MV-4-11 (cell line): Measurements from ENCODE around the gene PCP2.
A peak's percentile ranks its signal among the peaks of the same experiment; 100 is the strongest.

Experiments
- DNase-seq: peaks from one replicate; lab custom pipeline; 2025; lab: John Stamatoyannopoulos, UW

Gene PCP2

DNA sequence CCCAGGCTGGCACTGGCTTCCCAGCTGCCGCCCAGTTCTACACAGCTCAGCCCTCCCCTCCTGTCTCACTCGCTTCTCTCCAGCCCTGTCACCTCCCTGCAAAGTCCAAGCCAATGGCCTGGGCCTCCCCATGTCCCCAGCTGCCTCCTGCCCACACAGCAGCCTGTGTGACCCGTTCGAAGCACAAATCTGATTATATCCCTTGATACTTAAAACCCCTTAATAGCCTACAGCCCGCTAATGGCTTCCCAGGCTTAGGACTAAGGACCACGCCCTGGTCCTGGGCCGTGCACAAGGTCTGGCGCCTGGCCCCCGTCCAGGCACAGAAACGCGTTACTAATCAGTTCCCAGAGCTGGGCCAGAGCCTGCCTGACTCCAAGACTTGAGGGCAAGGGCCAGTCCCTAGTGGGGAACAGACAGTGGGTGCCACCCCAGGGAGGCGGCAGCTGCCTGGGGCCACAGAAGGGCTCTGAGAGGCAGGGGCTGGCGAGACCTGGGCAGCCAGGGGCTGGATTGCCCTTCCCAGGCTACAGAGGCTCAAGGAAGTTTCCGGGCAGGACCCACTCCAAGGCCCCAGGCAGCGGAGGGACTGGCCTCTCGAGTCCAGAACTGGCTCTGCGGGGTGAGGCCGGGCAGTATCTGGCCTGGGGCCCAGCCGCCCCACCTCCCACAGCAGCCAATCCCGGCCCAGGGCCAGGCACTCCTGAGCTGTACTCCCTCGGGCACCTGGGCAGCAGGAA, 14.6 kb downstream of the PCP2 start:
- no peak for DNase-seq

DNA sequence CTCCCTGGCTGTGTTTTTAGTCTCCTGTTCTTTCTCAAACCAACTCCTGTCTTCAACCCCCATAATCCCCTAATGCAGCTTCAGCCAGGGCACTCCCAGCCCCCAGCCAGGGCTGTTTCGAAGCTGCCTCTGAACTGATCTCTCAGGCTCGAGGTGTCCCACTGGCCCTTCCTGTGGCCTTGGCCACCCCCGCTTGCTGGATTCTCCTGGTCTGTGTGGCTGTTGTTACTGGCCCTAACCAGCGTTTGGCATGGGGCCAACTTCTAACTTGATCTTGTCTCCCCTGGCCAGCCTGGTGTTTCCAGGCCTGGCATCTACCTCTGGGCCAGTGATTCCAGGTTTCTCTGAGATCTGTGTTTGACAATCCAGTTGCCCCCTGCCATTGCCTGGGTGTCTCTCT, 15.2 kb downstream of the PCP2 start:
- DNase-seq: no peak

DNA sequence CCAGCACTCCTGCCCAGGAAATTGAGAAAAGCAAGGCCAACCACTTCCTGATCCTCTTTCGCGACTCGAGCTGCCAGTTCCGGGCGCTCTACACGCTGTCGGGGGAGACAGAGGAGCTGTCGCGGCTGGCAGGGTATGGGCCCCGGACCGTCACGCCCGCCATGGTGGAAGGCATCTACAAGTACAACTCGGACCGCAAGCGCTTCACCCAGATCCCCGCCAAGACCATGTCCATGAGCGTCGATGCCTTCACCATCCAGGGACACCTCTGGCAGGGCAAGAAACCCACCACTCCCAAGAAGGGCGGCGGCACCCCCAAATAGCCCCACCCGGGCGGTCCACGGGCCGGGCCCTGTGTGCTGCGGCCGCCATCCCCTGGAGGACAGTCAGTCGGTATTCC, 15.8 kb downstream of the PCP2 start:
- DNase-seq: no peak

DNA sequence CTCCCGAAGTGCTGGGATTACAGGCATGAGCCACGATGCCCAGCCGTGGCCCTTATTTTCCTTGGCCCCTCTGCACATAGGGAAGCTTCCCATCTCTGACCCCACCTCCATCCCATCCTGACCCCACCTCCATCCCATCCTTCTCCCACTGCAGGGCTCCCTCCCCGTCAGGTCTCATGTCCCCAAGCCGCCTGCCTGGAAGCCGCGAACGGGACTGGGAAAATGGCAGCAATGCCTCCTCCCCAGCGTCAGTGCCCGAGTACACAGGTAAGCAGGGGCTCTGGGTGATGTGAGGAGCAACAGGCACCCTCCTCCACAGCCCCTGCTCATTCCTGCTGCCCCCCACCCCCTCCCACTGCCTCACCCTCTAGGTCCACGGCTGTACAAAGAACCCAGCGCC, 16.3 kb downstream of the PCP2 start:
- no peak for DNase-seq

DNA sequence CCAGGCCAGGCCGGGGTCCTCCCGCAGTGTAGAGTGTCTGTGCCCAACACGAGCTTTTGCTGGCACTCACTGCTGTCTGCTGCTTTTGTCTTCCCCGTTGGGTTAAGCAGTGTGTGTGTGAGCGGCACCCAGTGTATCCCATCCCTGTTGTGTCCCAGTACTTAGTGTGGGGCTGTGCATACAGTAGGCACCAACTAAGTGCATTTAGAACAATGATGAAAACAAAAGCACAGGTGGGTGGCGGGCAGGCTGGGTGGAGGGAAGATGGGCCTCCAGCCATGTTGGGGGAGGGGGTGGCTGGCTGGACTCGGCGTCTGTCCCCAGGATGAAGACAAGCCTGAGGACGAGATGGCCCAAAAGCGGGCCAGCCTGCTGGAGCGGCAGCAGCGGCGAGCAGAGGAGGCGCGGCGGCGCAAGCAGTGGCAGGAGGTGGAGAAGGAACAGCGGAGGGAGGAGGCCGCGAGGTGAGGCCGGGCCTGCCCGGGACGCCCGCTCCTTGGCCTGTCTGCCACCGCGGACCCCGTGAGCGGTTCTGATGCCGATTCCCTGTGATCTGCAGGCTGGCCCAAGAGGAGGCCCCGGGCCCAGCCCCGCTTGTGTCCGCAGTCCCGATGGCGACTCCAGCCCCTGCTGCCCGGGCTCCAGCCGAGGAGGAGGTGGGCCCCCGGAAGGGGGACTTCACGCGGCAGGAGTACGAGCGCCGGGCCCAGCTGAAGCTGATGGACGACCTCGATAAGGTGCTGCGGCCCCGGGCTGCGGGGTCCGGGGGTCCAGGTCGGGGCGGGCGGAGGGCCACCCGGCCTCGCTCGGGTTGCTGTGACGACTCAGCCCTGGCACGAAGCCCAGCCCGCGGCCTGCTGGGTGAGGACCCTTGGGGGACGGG, 18.4 kb downstream of the PCP2 start:
- DNase-seq: no peak

DNA sequence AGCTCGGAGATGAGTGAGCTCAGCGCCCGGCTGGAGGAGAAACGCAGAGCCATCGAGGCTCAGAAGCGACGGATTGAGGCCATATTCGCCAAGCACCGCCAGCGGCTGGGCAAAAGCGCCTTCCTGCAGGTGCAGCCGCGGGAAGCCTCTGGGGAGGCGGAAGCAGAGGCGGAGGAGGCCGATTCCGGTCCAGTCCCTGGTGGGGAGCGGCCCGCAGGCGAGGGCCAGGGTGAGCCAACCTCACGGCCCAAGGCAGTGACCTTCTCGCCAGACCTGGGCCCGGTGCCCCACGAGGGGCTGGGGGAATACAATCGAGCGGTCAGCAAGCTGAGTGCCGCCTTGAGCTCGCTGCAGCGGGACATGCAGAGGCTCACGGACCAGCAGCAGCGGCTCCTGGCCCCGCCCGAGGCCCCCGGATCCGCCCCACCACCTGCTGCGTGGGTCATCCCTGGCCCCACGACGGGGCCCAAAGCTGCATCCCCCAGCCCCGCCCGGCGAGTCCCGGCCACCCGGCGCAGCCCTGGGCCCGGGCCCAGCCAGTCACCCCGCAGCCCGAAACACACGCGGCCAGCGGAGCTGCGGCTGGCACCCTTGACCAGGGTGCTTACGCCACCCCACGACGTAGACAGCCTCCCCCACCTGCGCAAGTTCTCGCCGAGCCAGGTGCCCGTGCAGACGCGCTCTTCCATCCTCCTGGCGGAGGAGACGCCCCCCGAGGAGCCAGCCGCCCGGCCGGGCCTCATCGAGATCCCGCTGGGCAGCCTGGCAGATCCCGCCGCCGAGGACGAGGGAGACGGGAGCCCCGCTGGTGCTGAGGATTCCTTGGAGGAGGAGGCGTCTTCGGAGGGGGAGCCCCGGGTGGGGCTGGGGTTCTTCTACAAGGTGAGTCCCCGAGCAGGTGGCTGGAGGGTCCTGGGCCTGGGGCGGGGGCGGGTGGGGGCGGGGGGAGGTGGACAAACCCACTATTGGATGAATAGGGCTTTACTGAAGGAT, 20.9 kb downstream of the PCP2 start:
- no peak for DNase-seq

DNA sequence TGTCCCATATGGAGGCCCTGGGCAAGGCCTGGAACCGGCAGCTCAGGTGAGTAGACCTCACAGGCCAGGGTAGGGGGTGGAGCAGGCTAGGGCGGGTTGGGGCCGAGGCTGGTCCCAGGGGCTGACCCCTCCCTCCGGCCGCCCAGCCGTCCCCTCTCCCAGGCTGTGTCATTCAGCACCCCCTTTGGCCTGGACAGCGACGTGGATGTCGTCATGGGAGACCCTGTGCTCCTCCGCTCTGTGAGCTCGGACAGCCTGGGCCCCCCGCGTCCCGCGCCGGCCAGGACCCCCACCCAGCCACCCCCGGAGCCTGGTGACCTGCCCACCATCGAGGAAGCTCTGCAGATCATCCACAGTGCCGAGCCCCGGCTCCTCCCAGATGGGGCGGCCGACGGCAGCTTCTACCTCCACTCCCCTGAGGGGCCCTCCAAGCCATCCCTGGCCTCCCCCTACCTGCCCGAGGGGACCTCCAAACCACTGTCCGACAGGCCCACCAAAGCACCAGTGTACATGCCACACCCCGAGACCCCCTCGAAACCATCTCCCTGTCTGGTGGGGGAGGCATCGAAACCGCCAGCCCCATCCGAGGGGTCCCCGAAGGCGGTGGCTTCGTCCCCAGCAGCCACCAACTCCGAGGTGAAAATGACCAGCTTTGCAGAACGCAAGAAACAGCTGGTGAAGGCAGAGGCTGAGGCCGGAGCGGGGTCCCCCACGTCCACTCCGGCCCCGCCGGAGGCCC, 21.8 kb downstream of the PCP2 start:
- DNase-seq: no peak

DNA sequence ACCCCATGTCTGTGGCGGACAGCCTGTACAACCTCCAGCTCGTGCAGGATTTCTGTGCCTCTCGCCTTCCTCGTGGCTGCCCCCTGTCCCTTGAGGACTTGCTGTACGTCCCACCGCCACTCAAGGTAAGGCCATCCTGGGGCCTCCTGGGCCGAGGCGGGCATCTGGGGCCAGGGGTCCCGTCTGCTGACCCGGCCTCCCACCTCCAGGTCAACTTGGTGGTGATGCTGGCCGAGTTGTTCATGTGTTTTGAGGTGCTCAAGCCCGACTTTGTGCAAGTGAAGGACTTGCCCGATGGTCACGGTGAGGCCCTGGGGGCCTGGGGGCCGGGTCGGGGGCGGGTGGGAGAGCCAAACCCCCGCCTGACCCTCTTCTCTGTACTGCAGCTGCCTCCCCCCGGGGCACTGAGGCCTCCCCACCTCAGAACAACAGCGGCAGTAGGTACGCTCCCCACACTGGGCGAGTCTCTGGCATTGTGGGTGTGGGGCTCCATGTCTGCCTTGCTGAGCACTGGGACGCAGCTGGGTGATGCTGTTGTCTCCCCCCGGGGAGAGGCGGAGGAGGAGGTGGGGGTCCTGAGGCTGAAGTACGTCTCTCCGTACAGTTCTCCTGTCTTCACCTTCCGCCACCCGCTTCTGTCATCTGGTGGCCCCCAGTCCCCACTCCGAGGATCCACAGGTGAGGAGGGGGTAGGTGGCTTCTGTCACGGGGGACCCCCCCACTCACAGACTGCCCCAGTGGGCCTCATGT, 22.9 kb downstream of the PCP2 start:
- no peak for DNase-seq

DNA sequence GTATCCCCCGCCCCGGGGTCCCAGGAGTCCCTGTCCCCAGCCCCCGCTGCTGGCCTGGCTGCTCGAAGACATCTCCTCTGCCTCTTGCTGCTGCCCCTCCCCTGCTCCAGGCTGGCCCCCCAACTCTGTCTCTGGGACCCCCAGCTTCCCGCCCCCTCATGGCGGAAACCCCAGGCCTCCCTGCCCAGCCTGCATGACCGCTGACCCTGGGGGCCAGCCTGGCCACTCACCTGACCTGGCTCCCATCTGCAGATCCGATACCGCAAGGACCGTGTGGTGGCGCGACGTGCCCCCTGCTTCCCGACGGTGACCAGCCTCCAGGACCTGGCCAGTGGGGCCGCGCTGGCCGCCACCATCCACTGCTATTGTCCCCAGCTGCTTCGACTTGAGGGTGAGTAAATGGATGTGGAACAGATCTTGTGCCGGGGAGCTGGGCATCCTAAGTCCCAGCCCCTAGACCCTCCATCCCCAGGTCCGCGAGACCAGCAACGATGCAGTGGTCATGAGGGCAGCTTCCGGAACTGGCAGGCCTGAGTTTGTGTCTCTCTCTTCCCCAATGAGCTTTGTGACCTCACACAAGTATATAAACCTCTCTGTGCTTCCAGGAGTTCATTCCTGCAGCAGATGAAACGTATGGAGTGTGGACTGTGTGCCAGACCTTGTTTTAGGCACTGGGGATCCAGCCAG, 25.5 kb downstream of the PCP2 start:
- no peak for DNase-seq

DNA sequence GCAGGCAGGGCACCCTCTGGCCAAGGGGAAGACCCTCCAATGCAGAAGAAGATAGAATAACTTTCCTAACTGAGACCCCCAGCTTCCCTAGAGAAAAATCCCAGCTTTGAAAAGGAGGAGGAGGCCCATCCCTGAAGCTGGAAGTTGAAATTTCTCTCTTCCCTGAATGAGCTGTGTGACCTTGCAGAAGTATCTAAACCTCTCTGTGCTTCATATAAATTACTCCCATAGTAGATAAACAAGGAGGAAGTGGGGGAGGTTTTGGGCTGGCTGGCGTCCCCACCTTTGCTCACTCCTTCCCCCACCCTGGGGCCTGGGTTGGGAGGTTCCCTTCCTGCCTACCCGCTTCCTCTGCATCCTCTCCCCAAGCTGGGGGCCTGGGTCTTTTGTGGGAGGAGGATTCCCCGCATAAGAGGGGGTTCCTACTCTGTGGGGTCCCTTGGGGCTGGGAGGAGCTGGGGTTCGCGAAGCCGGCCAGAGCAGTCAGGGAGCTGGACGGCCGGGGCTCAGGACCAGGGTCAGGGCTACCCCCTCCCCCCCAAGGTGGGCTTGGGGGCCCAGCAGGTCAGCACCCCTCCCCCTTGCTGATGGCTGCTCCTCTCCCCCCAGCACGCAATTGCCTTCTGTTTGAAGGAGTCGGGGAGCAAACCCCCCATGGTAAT, 26.2 kb downstream of the PCP2 start:
- no peak for DNase-seq

DNA sequence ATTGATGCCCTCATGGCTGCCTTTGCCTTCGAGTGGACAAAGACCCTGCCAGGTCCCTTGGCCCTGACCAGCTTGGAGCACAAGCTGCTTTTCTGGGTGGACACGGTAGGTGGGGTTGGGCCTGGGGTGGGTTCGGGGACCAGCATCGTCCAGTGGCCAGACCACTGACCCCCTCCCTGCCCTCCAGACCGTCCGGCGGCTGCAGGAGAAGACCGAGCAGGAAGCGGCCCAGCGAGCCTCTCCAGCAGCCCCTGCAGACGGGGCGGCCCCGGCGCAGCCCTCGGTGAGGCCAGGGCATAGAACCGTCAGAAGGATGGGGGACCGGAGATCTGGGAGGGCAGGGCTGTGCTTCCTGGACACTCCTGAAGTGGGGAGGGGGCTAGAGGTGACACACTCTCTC, 27.2 kb downstream of the PCP2 start:
- DNase-seq: no peak

DNA sequence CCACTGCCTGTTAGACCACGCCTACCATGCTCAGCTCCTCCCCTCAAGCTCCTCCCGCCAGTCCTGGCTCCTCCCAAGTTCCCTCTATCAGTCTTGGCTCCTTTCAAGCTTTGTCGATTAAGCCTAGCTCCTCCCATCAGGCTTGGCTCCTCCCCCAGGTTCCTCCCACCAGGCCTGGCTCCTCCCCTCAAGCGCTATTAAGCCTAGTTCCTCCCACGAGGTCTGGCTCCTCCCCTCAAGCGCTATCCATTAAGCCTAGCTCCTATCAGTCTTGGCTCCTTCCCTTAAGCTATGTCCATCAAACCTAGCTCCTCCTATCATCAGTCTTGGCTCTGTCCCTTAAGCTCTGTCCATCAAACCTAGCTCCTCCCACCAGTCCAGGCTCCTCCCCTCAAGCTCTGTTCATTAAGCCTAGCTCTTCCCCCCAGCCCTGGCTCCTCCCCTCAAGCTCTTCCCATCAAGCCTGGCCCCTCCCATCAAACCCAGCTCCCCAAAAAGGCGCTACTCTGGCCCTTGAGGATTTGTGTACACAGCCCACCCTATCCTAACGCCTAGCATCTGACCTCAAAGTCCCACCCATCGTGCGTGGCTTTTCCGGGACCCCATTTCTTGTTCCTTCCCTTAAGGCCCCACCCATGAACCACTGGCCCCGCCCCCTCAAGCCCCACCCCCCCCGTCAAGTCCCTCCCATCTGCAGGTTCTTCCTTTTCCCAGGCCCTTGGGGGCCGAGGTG, 27.9 kb downstream of the PCP2 start:
- peak; percentile 75 for DNase-seq

DNA sequence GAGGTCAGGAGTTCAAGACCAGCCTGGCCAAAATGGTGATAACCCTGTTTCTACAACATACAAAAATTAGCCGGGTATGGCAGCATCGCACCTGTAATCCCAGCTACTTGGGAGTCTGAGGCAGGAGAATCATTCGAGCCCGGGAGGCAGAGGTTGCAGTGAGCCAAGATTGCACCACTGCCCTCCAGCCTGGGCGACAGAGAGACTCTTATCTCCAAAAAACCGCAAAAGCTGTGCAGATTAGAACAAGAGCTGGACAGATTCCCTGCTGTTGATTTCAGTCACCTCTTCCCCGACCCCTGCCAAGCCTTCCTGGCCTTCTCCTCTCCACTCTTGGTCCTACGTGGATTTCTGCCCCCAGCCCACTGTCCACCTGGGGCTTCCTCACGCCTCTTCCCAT, 29.6 kb downstream of the PCP2 start:
- no peak for DNase-seq

DNA sequence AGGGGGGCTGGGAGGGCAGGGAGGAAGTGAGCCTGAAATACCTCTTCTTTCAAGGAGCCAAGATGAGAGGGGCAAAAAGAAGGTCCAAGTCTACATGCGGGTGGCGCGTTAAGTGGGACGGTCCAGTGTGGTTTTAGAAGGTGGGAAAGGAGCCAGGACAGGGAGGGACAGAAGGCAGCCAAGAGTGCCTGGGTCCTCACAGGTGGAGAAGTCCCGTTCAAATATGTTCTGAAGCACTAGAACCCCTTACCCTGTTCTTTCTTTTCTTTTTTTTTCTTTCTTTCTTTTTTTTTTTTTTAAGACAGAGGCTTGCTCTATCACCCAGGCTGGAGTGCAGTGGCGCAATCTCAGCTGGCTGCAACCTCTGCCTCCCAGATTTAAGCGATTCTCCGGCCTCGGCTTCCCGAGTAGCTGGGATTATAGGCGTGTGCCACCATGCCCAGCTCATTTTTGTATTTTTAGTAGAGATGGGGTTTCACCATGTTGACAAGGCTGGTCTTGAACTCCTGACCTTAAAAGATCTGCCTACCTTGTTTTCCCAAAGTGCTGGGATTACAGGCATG, 30.5 kb downstream of the PCP2 start:
- no peak for DNase-seq

DNA sequence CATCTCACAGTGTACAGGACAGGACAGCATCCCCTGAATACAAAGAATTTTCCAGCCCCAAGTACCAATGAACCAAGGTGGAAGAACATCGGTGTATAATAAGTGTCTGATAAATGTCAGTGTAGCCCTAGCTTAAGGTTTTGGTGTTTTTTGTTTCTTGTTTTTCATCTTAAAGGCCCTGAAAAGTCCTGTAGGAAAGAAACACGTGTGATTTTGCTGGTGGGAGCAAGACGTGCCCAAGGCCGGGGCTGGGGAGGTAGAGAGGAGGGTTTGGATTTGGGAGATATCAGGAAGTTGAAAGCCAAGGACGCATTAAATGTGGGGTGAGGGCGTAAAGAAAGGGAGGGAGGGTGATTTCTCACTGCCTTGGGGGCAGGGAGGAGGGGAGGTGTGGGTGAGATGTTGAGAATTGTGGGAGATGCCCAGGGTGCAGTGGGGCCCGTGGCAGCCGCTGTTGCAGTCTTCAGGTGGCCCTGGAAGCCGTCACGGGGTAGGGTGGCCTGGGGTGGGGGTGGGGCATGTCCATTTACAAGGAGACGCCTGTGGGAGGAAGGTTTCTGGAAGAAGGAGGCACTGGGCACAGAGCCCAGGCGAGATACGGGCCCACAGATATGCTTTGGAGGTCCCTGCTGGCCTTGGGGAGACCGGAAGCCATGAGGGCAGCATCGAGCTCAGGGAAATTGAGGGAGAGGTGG, 31.1 kb downstream of the PCP2 start:
- no peak for DNase-seq

DNA sequence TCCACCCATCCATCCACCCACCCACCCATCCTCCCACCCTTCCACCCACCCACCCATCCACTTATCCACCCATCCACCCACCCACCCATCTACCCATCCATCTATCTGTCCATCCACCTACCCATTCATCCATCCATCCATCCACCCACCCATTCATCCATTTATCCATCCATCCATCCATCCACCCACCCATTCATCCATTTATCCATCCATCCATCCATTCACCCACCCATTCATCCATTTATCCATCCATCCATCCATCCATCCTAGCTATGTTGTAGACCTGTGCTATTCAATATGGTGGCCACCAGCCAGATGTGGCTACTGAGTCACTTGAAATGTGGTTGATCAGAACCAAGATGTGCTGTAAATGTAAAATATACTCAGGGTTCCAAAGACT, 32.8 kb downstream of the PCP2 start:
- DNase-seq: no peak

DNA sequence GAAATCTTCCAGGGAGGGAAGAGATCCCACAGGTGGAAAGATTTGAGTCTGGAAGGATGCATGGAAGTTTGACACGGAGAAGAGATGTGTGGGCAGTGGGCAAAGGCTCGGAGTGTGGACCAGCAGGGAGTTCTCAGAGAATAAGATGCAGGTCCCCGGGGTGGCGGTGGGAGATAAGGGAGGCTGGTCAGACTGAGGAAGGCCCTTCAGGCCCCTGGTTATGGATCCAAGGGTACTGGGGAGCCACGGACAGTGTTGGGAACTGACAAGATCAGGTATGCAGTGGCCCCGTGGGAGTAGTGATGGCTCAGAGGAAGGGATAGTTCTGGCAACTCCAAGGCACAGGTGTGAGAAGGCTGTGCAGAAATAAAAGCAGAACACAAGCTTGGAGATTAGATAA, 35.3 kb downstream of the PCP2 start:
- DNase-seq: no peak

DNA sequence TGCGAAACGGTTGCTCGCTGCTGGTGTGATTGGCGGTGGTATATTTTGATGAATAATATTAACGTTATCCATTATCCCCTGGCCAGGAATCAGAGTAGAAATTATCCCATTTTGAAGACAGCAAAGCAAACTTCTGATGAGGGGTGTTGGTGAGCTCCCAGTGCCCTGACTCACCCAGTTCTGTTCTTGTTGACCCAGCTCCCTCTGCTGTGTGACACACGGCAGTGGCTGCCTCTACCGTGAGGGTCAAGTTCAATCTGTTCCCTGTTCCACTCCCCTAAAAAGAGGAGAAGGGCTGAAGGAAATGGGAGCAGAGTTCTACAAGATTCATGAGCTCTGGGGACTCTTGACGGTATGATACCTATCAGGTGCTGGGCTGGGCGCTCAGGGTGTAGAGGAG, 35.8 kb downstream of the PCP2 start:
- DNase-seq: no peak
